NCI-H2196 treated with DMSO at 0.1 percent for 48 hours (cell line): ENCODE results near the gene OBP2B.
"Not testable (repeated sequence)": the region's sequence is repeated elsewhere in the genome, so short reads cannot be mapped to it uniquely, and the experiment has no call there.

Experiments used
- DNase-seq: peaks from one replicate; lab custom pipeline; 2025; ENCODE audit not compliant: unreplicated experiment; lab: John Stamatoyannopoulos, UW

Gene OBP2B, protein sequence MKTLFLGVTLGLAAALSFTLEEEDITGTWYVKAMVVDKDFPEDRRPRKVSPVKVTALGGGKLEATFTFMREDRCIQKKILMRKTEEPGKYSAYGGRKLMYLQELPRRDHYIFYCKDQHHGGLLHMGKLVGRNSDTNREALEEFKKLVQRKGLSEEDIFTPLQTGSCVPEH

GRCh38 chr9:133208880-133209300 is at the start of gene OBP2B:
OBP2B (minus strand) TSS chr9:133209250; CDS start chr9:133209199, 51 bp downstream.
- DNase-seq: not testable (repeated sequence)

- DNase-seq: no peak
Measured at GRCh38 chr9:133258061-133259015, 49.3 kb upstream of the OBP2B start.

DNA sequence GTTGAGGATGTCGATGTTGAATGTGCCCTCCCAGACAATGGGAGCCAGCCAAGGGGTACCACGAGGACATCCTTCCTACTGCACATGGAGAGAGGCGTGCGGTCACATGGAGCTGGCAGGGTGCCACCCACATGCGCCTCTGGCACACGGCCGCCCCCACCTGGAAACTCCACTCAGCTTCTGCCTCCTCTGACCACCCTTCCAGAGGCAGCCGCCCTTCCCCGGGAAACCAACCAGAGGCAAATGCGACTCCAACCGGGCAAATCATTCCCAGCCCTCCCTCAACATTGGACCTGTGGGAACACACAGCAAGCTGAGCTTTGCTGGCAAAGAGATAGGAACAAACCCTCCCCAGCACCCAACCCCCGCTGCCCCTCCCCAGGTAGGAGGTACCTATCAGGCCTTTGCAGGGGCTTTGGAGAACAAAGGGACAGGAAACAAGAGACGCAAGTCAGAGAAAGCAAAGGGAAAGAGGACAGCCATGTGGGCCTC is 48.5 kb upstream of the OBP2B start:
- DNase-seq: no peak

DNA sequence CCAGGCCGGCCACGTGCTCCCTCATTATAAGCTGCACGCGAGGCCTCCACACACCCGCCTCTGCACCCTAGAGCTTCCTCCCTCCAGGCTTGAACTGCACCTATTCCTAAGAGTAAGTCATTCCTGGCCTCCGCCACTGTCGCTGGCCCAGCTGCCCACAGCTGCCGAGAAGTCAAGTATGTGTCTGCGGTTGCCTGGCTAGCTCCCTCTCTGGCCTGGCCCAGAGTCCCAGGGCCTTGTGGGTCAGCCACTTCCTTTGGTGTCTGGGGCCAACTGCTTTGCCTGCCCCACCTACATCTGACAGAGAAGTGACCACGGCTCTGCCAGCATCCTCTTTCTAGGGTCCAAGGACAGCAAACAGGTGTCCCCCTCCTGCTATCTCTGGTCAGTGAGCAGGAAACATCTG is 47.6 kb upstream of the OBP2B start:
- DNase-seq: no peak

GRCh38 chr9:133256136-133256461 is 47.0 kb upstream of the OBP2B start:
- DNase-seq: no peak

- DNase-seq: no peak
Measured at GRCh38 chr9:133255371-133256135, 46.5 kb upstream of the OBP2B start.

DNA sequence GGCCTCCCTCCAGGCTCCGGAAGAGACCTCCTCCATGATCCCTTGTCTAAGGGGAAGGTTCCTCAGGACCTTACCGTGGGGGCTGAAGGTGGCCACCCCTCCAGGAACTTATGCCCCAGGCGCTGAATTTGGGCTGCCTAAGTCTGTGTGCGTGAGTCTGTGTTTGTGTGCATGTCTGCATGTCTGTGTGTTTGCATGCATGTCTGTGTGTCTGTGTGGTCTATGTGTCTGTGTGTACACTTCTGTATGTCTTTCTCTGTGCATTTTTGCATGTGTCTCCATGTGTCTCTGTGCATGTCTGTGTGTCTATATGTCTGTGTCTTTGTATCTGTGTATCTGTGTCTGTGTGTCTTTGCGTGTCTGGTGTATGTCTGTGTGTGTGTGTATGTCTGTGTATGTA is 45.4 kb upstream of the OBP2B start:
- DNase-seq: no peak

GRCh38 chr9:133253268-133253667 is 44.2 kb upstream of the OBP2B start:
- no peak for DNase-seq

DNA sequence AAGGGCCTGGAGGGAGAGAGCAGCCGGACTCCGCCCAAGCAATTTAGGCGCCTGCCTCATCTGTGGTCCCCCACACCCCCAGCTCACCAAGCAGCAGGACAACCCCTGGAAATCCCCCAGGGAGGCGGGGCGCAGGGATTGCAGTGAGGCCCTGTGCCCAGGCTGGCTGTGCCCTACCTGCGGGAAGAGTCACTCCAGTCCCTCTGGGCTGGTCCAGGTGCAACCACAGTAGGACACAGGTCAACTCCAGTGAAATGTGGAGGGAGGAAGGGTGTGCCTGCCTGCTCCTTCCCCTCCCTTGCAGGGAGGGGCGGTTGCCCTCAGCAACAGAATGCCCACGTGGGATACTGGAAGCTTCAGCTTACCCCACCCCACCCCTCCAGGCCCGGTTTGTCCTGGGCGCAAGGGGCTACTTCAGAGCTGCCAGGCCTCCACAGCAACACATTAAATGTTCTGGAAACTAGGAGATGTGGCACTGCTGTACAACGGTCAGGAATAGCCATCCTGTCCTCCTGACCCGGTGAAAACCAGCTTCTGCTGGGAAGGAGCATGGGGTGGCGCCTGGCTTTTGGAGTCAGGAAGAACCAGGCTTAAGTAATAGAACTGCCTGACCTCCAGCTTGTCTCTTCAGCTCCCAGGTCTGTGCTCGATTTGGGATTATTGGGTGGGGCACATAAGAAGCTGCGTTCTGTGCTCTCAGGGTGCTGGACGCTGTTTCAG is 43.4 kb upstream of the OBP2B start:
- DNase-seq: no peak

DNA sequence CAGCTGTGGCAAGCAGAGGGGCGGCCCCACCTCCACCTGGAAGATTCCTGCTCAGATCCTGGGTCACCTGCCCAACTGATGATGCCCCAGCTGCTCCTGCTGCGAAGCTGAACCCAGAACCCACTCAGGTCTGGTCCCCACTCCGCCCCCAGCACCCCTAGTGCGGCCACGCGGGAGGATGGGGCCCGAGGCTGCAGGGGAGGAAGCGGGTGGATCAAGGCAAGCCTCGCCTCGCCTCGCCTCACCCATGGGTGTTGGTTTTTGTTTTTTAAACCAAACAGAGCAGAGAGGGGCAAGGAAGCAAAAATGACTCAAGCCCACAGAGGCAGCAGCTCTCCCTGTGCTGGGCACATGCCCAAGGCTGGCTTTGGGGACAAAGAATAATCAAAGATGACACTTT is 42.7 kb upstream of the OBP2B start:
- no peak for DNase-seq

- not testable (repeated sequence) for DNase-seq
Measured at GRCh38 chr9:133251221-133251620, 42.2 kb upstream of the OBP2B start.

GRCh38 chr9:133250741-133251170 is 41.7 kb upstream of the OBP2B start:
- no peak for DNase-seq

GRCh38 chr9:133249337-133249736 is 40.3 kb upstream of the OBP2B start:
- DNase-seq: no peak

GRCh38 chr9:133248726-133249295 is 39.8 kb upstream of the OBP2B start:
- DNase-seq: no peak

GRCh38 chr9:133247632-133248031 is 38.6 kb upstream of the OBP2B start:
- DNase-seq: no peak

- DNase-seq: no peak
Measured at GRCh38 chr9:133246991-133247390, 37.9 kb upstream of the OBP2B start.

GRCh38 chr9:133246562-133246961 is 37.5 kb upstream of the OBP2B start:
- no peak for DNase-seq

- no peak for DNase-seq
Measured at GRCh38 chr9:133242991-133243390, 33.9 kb upstream of the OBP2B start.

GRCh38 chr9:133242241-133242640 is 33.2 kb upstream of the OBP2B start:
- DNase-seq: no peak

- no peak for DNase-seq
Measured at GRCh38 chr9:133239533-133240090, 30.6 kb upstream of the OBP2B start.
